Left renal pelvis (tissue), 4 donors: ENCODE results near the gene TIMM17A. TPM values are rescaled to one million over a fixed set of nuclear protein-coding genes. Genes with fewer than 3 reads are reported as not detected.

Experiments used
- DNase-seq, 4 donors: peaks; one replicate each; pipeline ENCODE4 v3.0.0-alpha.2; 2013; ENCODE audit warnings: low read depth in 4 of 4, low spot score in 3 of 4
- polyA plus RNA-seq, 4 donors: library from polyadenylated mRNA; unstranded; fragments of 120-200 nt; gene quantifications; one replicate each; pipeline ENCODE4 v1.2.1, GENCODE V29; 2013; ENCODE audit not compliant: insufficient read length in 4 of 4

The TIMM17A gene
- polyA plus RNA-seq, 4 donors, result 46.6 to 74.6 (median 63.2) TPM

- peak; percentile 24 to 45 (median 39) for DNase-seq
Observed at GRCh38 chr1:201982623-201983379, 27.5 kb downstream of the TIMM17A start, which contains the start of gene RNPEP. TSS of gene RNPEP (plus strand) at chr1:201982648. CDS start at chr1:201982667, 19 bp downstream.

GRCh38 chr1:201983380-201983805 lies 28.1 kb downstream of the TIMM17A start:
- peak in 2 of 4 donors; percentile 46 to 51 for DNase-seq

- no peak for DNase-seq
Observed at GRCh38 chr1:201984446-201984845, 29.1 kb downstream of the TIMM17A start.

- DNase-seq, result no peak
Observed at GRCh38 chr1:201985355-201985754, 30.1 kb downstream of the TIMM17A start.

- DNase-seq, result no peak
Observed at GRCh38 chr1:201988601-201989000, 33.3 kb downstream of the TIMM17A start.

- DNase-seq, result no peak
Observed at GRCh38 chr1:201989354-201990128, 34.2 kb downstream of the TIMM17A start.

GRCh38 chr1:201990427-201990826 lies 35.1 kb downstream of the TIMM17A start:
- no peak for DNase-seq

GRCh38 chr1:201999625-202000238 lies 44.4 kb downstream of the TIMM17A start:
- no peak for DNase-seq

GRCh38 chr1:202002507-202002906 lies 47.2 kb downstream of the TIMM17A start:
- no peak for DNase-seq

- DNase-seq, result no peak
Observed at GRCh38 chr1:202004711-202005110, 49.4 kb downstream of the TIMM17A start.

GRCh38 chr1:202005958-202006357 lies 50.7 kb downstream of the TIMM17A start:
- DNase-seq, result no peak

- no peak for DNase-seq
Observed at GRCh38 chr1:202007304-202007703, 52.0 kb downstream of the TIMM17A start.

GRCh38 chr1:202007805-202008489 lies 52.6 kb downstream of the TIMM17A start:
- DNase-seq, result peak in 1 of 4 donors; percentile 52

- peak; percentile 75 to 83 (median 78) for DNase-seq
Observed at GRCh38 chr1:202009326-202010179, 54.2 kb downstream of the TIMM17A start.

GRCh38 chr1:202010180-202011015 lies 55.1 kb downstream of the TIMM17A start, which contains the start of gene ELF3:
TSS of gene ELF3 (plus strand) at chr1:202010587. CDS start at chr1:202011137, 550 bp downstream.
- peak; percentile 76 to 92 (median 82) for DNase-seq

GRCh38 chr1:202011994-202012393 lies 56.7 kb downstream of the TIMM17A start:
- no peak for DNase-seq

GRCh38 chr1:202012544-202013478 lies 57.5 kb downstream of the TIMM17A start:
- DNase-seq, result no peak

GRCh38 chr1:202013603-202014002 lies 58.3 kb downstream of the TIMM17A start:
- no peak for DNase-seq
